DMS153 (cell line): ENCODE measurements around the gene LRP10.
"Not testable (repeated sequence)": the region's sequence is repeated elsewhere in the genome, so short reads cannot be mapped to it uniquely, and the experiment has no call there.

Experiments
- DNase-seq: peaks from one replicate; lab custom pipeline; 2025; lab: John Stamatoyannopoulos, UW

Gene LRP10, protein sequence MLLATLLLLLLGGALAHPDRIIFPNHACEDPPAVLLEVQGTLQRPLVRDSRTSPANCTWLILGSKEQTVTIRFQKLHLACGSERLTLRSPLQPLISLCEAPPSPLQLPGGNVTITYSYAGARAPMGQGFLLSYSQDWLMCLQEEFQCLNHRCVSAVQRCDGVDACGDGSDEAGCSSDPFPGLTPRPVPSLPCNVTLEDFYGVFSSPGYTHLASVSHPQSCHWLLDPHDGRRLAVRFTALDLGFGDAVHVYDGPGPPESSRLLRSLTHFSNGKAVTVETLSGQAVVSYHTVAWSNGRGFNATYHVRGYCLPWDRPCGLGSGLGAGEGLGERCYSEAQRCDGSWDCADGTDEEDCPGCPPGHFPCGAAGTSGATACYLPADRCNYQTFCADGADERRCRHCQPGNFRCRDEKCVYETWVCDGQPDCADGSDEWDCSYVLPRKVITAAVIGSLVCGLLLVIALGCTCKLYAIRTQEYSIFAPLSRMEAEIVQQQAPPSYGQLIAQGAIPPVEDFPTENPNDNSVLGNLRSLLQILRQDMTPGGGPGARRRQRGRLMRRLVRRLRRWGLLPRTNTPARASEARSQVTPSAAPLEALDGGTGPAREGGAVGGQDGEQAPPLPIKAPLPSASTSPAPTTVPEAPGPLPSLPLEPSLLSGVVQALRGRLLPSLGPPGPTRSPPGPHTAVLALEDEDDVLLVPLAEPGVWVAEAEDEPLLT

DNA sequence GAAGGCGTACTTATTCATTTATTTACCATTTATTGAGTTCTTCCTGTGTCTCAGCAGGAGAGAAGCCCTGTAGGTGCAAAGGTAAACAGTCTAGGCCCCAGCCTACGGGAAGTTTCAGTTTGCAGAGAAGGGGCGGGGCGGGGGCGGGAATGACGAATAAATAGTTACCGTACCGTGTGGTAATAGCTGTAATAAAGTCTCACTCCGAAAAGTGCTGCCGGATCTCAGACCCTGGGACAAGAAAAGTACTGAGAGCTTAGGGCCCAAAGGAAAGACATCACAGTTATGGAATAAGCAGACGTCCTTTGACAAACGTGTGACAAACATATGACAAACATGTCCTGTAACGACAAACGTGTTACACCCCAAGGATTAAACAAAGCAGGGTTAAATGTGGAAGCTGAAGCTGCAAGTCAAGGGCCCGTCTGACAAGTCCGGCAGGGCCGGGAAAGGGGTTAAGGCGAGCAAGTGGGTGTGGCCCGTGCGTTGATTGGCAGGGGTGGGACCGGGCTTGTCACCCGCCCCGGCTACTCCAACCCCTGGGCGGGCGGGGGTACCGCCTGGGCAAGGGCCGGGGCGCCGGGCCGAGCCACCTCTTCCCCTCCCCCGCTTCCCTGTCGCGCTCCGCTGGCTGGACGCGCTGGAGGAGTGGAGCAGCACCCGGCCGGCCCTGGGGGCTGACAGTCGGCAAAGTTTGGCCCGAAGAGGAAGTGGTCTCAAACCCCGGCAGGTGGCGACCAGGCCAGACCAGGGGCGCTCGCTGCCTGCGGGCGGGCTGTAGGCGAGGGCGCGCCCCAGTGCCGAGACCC, at the start of gene LRP10:
Gene LRP10 (plus strand): TSS at position 517 of the 809 bp plus-strand sequence. CDS start 564 bp downstream, outside the sequence.
- peak; percentile 88 for DNase-seq

DNA sequence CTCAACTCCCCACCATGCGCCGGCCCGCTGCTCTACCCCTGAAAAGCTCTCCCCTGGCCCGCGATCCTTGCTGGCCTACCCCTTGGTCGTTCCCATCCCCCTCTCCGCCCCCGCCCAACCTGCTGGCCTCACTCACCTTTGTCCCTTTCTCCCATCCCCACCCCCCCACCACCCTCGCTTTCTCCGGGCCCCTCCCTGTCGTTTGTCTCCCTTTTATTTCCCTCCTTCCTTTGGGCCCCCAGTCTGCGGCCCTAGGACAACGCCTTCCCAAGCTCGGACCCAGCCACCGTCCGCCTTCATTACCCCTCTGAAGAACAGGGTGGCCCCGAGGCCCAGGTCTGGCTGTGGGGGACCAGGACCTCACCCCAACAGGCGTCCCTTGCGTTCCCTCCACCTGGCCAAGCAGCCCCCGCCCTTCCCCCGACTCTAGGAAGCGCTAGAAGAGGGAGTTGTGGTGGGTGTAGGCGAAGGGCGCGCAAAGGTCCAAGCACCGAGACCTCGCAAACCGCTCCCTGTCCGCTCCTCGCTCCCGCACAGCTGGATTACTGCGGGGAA, 49.4 kb upstream of the LRP10 start:
- no peak for DNase-seq

DNA sequence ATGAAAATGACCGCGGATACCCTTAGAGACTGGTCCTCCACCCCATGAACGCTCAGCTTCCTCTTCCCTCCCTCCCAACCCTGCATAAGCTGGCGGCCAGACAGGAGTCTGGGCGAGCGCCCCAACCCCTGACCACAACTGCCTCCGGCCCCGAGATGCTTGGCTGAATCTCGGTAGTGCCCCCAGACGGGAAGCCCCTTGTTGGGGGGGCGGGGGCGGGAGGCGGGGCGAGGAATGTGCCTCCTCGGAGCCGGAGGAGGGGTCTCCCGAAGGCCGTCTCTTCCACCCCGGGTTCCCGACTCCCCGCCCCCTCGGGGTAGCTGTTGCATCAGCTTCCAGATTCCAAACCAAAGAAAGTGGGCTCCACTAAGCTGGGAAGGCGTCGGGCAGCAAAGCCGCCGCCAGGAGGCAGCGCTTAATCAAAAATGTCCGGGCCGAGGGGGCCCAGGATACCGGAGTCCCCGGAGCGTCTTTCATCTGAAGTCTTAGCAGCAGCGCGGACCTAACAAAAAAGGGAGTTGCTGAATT, 48.9 kb upstream of the LRP10 start:
- DNase-seq, result peak; percentile 28

DNA sequence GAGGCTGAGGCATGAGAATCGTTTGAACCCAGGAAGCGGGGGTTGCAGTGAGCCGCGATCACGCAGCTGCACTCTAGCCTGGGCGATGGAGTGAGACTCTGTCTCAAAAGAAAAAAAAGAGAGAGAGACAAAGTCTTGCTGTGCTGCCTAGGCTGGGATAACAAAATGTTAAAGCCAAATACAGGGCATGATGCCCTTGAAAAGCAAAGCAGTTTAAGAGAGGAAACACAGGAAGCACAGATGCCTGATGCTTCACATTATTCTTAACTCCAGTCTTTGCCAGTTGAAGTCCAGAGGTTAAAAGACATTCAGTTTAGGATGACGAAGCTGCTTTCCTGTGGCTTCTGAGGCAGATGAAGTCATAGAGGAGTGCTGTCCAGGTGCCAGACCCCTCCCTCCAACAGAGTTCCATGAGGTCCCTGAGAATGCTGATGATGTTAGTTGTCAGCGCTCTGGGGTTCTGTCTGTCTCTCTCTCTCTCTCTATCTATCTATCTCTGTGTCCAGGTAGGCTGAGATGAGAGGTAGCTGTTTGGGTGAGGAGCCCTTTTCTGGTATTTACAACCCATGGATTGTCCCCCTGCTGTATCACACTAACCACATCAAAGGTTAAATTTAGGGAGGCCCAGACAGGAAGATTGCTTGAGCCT, 46.7 kb upstream of the LRP10 start:
- DNase-seq, result no peak

DNA sequence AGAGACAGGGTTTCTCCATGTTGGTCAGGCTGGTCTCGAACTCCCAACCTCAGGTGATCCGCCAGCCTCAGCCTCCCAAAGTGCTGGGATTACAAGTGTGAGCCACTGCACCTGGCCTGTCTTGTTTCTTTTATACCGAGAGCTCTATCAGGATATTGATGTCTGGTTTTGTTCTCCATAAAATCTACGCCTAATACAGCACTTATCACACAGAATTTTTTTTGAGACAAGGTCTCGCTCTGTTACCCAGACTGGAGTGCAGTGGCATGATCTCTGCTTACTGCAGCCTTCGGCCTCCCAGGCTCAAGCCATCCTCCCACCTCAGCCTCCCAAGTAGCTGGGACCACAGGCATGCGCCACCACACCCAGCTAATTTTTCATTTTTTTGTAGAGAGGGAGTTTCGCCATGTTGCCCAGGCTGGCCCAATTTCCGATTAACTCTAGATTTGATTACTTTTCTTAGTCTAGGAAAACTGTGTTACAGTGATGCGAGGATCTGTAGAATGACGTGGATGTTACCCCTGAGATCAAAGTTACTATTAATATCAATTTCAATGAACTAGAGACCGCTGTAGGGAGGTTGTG, 42.4 kb upstream of the LRP10 start:
- not testable (repeated sequence) for DNase-seq

DNA sequence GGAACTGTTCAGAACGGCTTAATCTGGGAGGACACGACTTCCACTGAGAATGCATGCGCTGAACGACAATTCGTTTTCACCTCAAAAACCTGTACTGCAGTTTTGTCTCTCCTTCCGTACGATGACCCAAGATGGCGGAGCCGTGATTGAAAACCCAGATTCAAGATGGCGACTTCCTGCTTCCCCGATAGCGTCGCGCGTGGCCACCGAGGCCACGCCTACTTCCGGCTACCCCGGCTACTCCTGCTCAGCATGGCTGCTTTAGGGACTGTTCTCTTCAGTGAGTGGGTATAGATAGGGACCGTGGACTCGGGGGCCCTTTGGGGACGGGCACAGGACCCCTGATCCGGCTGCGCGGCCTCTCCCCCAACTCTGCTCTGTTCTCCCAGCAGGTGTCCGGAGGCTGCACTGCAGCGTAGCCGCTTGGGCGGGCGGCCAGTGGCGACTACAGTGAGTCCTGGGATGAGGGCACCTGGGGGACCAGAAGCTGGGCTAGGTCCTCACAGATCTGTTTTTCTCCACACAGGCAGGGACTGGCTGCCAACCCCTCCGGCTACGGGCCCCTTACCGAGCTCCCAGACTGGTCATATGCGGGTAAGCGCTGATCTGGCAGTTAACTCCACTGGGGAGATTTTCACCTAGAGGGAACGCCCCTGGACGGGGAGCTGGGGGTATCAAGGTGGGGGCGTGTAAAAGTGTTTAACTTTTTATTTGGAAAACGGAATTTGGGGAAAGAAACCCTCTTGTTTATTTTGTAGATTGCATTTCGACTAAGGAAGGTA, 41.7 kb upstream of the LRP10 start, which contains the start of gene MRPL52:
Gene MRPL52 (plus strand): TSS at position 227 of the 782 bp plus-strand sequence. CDS start 26 bp downstream, at position 253.
- DNase-seq, result peak; percentile 75

DNA sequence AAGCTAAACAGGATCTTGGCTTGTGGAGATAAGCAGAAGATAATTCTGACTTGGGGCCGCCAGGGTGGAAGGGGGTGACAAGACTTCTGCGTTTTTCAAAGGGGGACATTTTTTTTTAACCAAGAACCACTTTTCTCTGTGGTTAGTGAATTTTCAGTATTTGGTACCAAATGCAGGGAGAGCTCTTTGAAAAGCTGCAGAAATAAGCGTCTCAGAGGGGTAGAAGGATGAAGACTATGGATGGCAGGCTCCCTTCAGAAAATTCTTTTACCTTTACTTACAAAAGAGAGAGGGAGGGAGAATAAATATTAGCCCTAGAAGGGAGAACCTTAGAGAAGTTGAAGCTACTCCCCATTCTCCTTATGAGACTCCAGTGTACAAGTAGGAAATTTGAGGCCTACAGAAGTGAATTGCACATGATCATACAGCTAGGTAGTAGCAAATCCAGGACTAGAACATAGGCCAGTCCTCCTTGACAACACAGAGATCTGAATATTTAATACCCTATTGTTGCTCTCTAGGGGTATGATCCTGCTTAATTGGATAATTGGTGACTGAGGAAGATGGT, 41.0 kb upstream of the LRP10 start:
- no peak for DNase-seq

DNA sequence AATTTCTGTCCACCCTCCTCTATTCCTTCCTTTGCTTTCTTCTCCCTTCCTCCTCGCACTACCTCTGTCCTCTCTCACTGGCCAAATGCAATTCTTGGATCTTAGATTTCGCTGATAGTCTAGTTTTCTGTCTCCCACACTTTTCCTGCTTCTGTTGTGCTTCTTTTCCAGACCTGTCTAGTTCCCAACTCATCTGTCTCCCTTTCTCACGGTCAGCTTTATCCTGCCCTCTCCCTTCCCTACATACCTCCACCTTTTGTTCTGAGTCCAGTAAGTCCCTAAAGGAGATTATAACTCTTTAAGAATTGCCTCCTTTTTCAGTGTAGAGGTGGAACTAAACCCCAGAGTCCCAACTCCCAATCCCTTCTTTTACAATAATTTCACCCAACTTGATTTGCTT, 36.0 kb upstream of the LRP10 start:
- DNase-seq, result no peak

DNA sequence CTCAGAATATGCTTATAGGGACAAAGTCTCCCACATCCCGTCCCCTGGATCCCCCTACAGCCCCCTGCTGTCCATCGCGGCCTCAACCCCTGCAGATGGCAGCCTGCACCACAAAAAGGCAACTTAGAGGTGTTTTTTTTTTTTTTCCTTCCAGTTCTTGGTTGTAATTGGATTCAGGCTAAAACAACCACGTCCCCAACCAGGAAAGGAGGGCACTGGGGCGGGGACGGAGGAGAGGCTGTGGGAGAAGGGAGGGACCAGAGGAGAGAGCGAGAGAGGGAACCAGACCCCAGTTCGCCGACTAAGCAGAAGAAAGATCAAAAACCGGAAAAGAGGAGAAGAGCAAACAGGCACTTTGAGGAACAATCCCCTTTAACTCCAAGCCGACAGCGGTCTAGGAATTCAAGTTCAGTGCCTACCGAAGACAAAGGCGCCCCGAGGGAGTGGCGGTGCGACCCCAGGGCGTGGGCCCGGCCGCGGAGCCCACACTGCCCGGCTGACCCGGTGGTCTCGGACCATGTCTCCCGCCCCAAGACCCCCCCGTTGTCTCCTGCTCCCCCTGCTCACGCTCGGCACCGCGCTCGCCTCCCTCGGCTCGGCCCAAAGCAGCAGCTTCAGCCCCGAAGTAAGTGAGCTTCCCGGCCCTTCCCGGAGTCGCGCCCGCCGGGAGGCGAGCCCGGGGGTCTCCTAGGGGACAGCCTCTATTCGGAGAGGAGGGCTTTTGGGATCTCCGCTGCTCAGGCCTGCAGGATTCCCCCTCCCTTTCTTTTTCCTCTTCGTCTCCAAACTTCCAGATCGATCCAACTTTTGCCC, 35.0 kb upstream of the LRP10 start, which contains the start of gene MMP14:
Gene MMP14 (plus strand): TSS at position 285 of the 813 bp plus-strand sequence. CDS start 233 bp downstream, at position 518.
- no peak for DNase-seq

DNA sequence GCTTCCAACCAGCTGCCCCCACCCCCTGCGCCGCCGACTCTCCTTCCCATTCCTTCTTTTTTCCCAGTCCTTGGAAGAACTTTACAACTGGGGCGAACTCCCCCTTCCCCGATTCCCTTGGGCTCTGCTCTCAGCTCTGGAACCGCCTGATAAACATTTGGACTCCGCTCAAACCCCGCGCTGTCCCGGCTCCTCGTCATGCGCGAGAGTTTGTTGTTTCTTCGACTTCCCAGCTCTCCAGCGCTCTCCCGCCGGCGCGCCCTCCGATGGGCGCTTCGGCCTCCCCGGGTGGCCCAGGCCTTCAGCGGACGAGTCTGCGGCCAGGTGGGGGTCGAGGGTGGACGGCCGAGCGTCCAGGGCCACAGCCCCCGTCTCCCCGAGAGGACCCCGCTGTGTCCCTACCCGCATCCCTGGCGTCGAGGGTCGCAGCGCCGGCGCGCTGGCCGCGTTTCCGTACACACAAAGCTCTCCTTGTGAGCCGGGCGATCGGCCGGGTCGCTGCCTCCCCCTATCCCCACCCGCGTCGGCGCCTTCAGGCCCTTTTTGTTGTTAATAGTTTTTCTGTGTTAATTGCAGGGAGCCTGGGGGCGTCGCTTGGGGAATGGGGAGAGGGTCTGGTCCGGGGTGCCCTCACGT, 34.3 kb upstream of the LRP10 start:
- DNase-seq, result no peak

DNA sequence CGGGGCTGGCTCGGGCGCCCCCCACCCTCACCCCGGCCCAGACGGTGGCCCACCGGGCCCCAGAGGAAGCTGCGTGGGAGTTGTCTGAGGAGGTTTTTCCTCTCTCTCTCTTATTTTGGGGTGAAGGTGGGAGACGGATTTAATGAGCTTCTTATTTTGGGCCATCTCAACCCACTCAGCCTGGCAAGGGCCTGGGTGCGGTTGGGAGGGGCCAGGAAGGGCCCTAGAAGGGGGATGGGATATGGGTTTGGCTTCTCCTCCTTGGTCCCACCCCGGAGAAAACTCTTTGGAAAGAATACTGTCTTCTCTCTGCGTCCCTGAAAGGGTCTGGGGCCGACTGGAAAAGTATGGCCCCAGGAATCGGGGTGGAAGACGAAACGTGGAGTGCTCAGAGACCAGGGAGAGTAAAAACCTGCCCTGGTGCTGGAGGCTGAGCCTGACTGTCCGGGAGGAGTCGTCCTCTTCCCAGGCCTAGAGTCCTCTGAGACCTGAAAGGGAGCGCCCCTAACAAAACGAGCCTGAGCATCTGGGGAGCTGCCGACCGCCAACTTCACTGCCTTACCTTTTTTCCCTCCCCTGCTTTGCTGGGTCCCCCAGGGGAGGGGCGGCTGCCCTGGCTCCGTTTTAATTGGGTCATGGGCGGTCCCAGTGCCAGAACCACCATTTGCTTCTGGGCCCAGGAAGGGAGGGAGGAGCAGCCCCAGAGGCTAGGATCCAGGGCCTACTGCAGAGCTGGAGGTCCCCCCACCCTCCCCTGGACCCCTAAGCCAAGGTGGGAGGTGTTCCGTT, 33.6 kb upstream of the LRP10 start:
- DNase-seq, result no peak

DNA sequence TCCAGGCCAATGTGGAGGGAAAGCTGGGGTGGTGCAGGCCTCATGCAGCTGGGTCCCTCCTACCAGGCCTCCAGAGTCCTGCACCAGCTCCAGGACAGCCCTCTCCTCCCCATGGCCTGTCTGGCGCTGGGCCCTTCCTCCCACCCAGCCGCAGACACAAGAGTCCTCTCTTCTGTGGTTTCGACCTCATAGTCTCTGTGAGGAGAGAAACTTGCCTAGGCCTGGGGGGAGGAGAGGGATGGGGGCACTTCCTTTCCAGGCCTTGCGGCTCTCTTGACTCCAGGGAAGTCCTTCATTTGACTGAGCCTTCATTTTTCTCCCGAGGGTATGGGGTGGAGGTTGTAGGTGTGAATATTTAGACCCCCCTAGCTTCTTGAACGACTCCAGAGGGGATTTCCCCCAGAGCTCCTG, 32.9 kb upstream of the LRP10 start:
- DNase-seq, result no peak

DNA sequence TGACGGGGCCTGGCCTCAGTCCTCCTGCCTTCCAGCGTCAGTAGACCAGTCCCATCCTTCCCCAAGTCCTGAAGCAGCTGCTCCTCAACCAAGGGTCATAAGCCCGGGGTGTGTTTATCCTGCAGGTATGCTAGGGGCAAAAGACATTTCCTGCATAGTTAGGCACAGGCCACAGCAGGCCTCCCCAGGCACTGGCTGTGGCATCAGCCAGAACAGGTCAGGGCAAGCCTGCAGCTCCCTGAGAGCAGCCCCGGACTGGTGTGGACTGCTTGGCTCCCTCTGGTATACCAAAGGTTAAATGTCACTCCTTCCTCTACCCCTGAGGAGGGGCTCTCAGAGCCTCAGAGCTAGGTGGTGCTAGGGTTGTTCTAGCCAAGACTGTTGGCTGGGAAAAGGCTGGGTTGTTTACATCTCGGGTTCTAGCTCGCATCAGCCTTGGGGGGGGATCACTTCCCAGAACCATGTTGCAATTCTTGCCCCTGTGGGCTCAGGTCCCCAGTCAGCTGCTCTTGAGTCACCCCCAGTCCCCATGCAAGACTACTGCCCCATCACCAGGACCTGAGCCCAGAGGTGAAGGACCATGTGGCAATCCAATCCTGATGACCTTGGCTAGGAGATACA, 32.3 kb upstream of the LRP10 start:
- DNase-seq, result no peak

DNA sequence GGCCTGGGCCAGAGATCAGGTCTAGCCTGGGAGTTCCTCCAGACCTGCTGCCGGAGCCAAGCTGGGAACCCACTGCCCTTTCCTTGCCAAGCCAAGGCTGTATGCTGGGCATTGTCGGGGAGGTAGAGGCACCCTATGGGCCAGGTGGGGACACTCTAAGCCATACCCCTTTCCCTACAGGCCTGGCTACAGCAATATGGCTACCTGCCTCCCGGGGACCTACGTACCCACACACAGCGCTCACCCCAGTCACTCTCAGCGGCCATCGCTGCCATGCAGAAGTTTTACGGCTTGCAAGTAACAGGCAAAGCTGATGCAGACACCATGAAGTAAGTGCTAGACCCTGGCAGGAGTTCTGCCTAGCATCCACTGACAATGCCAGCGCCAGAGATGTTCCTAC, 30.2 kb upstream of the LRP10 start:
- no peak for DNase-seq

DNA sequence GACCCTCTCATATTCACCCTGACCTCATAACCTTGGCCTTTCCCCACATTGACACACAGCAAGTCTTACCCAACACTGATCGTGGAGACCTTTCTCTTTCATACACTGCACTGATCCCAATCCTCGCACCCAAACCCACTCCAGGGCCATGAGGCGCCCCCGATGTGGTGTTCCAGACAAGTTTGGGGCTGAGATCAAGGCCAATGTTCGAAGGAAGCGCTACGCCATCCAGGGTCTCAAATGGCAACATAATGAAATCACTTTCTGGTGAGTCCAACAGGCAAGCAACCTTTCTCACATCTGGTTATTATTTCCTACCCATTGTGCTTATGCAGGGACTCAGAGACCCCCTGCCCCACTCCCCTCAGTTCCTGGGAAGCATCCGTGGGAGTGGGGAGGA, 29.8 kb upstream of the LRP10 start:
- DNase-seq, result no peak

DNA sequence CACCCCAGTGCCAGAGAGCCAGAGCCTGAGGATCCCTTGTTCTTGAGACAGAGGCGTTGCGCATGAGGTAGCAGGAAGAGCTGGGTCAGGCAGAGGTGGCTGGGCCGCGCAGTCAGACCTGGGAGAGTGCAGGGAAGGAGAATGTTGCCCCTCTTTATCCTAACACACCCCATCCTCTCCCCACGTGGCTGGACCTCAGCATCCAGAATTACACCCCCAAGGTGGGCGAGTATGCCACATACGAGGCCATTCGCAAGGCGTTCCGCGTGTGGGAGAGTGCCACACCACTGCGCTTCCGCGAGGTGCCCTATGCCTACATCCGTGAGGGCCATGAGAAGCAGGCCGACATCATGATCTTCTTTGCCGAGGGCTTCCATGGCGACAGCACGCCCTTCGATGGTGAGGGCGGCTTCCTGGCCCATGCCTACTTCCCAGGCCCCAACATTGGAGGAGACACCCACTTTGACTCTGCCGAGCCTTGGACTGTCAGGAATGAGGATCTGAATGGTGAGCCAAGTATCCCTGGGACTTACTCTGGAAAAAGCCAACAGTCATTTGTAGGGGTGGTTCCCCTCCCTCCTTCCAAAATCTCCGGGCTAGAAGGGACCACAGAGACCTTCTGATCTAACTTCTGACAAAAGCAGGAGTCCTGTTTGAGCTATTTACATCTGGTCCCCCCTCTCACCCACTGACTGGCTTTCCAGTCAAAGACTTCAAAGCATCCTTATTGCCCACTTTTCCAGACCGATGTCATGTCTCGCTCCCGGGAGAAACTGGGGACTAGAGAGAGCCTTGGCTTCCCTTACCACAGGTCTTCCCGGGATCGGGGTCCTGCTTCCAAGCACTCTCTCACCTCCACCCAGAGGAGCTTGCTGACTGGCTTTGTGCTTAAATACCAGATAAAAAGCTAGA, 29.1 kb upstream of the LRP10 start:
- no peak for DNase-seq
